Heart right ventricle (tissue), 16 donors: Measurements from ENCODE around the gene CXCL16. TPM values are rescaled to one million over a fixed set of nuclear protein-coding genes. Genes with fewer than 3 reads are reported as not detected.

Source experiments
- ATAC-seq, 8 donors: fragments of 200-7000 bp; cut with Tn5 transposase; one replicate each; pipeline ENCODE4 v1.9.1; 2020; ENCODE audit warnings: mild to moderate bottlenecking in 8 of 8, moderate library complexity in 8 of 8, moderate number of reproducible peaks in 1 of 8
- DNase-seq, 2 donors: peaks; one replicate each; pipeline ENCODE4 v3.0.0-alpha.2; 2020
- H3K27ac ChIP-seq, 10 donors: fragments of 200-600 bp; sonication (generic) in 2 of 10; one replicate each; pipeline versions ENCODE4 v1.5.0 to v1.8.0; 2020 to 2022; ENCODE audit warnings: mild to moderate bottlenecking in 3 of 10
- H3K27me3 ChIP-seq, 7 donors: fragments of 200-600 bp; one replicate each; pipeline ENCODE4 v1.8.0; 2021 to 2022; ENCODE audit warnings: mild to moderate bottlenecking in 2 of 7
- H3K36me3 ChIP-seq, 9 donors: fragments of 200-600 bp; sonication (generic) in 1 of 9; one replicate each; pipeline versions ENCODE4 v1.5.0 to v1.8.0; 2020 to 2022; ENCODE audit warnings: mild to moderate bottlenecking in 2 of 9
- H3K4me1 ChIP-seq, 9 donors: fragments of 200-600 bp; sonication (generic) in 1 of 9; one replicate each; pipeline versions ENCODE4 v1.5.0 to v1.8.0; 2020 to 2022; ENCODE audit warnings: mild to moderate bottlenecking in 4 of 9
- H3K4me3 ChIP-seq, 10 donors: fragments of 200-600 bp; sonication (generic) in 2 of 10; one replicate each; pipeline versions ENCODE4 v1.5.0 to v1.8.0; 2020 to 2022; ENCODE audit warnings: mild to moderate bottlenecking in 7 of 10, moderate library complexity in 2 of 10
- H3K9me3 ChIP-seq, 11 donors: fragments of 200-600 bp in 10 of 11; sonication (generic) in 2 of 11; one replicate each; pipeline versions ENCODE4 v1.5.0 to v1.8.0; 2013 to 2022; ENCODE audit warnings: mild to moderate bottlenecking in 2 of 11, control low read depth in 1 of 11, moderate library complexity in 1 of 11
- CTCF ChIP-seq, 9 donors: fragments of 200-600 bp; sonication (generic) in 2 of 9; IDR thresholded peaks; one replicate each; pipeline versions ENCODE4 v1.5.0 to v1.8.0; 2021 to 2022; ENCODE audit warnings: antibody characterized with exemption in 9 of 9, mild to moderate bottlenecking in 5 of 9, moderate library complexity in 1 of 9
- WGBS, 2 donors: extraction: QIAGEN DNeasy Blood & Tissue Kit; methylation state at CpG; one replicate each; pipeline ENCODE4 v1.1.7; 2013; ENCODE audit warnings: inconsistent platforms in 1 of 2; 5-methylcytosine and 5-hydroxymethylcytosine counted together
- intact Hi-C, 10 donors: fragments of 100-400 bp; cut with DNase I; formaldehyde crosslinking; loops; one replicate each; pipeline versions ENCODE4 v1.11.1 to v1.14.2; 2022
- polyA plus RNA-seq, 2 donors: library from polyadenylated mRNA; stranded (reverse); fragments of 200-250 nt; gene quantifications; one replicate each; pipeline ENCODE4 v1.2.3, GENCODE V29; 2013
- total RNA-seq, 10 donors: library from RNA; stranded (reverse); fragmentation: NEBNext Ultra II Directional in 3 of 10; extraction: Animal tissue kit (Norgen Biotek cat#: 25700) in 3 of 10; gene quantifications; one replicate each; pipeline versions ENCODE4 v1.2.1 to v1.2.4, GENCODE V29; 2021 to 2023
- donor health status: Arrhythmogenic right ventricular cardiomyopathy.
- donor health status: ischemic (EF 13 %, LVEDD 7.1; RV severe dilation, severe dysfunction).
- donor health status: healthy with polysubstance abuse.
- donor health status: DM: no; HTN: yes; CAD: no.
- donor health status: DM: no; HTN: no; CAD: no.
- donor health status: ischemic (EF 25% LVEDD 6.9; RV normal size, moderate dysfunction).
- donor health status: ischemic (EF 25% LVEDD 5.7; RV mildly dilated, moderate dysfunction).
- donor health status: healthy.
- donor health status: DM: yes; HTN: yes; CAD: no.
- donor health status: Ischemic cardiomyopathy.
- donor health status: ischemic (EF 35%, LVEDD 5.7; RV mildly dilated, moderate dysfunction).
- donor health status: nonischemic (EF 11% LVEDD 7.7; RV severe dilation, severe dysfunction).
- donor health status: DM: yes; HTN: yes; CAD: no.
- donor health status: PGD.
- donor health status: ischemic (EF 29% LVEDD 5.4; RV normal size, mild dysfunction).
- donor health status: nonischemic (EF 23%, LVEDD 6.1; RV moderate dilation, normal function).

Gene CXCL16
- total and polyA plus RNA-seq, 12 donors: 1.5 to 29.6 (median 3.7) TPM

- peak overlapping the region in 5 of 10 donors; percentile 19 to 91 (median 28) for H3K27ac ChIP-seq
- ATAC-seq (no peak), DNase-seq (no peak)
- peaks cover 2 to 27% (median 14%) of the 10 kb centered on the region in 9 donors for H3K4me1 ChIP-seq
- intact Hi-C loops: no loop called here
- TF ChIP-seq CTCF (IDR thresholded peaks at IDR 0.05): no peak
- H3K9me3 ChIP-seq: no peaks in the 10 kb centered on the region
- peaks cover 0 to 12% (median 0%) of the 10 kb centered on the region in 9 donors for H3K36me3 ChIP-seq
- H3K27me3 ChIP-seq: no peaks in the 10 kb centered on the region
- no peak overlapping the region for H3K4me3 ChIP-seq
- 81 to 88% methylated on average over 8 to 9 of the region's 9 CpGs for WGBS, 2 donors
These were observed 13.9 kb downstream of the CXCL16 start for GRCh38 chr17:4725646-4726310.

GRCh38 chr17:4724650-4725049 lies 15.1 kb downstream of the CXCL16 start:
- ATAC-seq: no peak
- Histone ChIP-seq H3K4me3 (no peak overlapping the region), H3K9me3 (no peaks in the 10 kb centered on the region), H3K27me3 (no peaks in the 10 kb centered on the region), H3K27ac (peak overlapping the region in 2 of 10 donors; percentile 55 to 91), H3K36me3 (peaks cover 0 to 23% (median 0%) of the 10 kb centered on the region in 9 donors), H3K4me1 (peaks cover 0 to 22% (median 9%) of the 10 kb centered on the region in 9 donors)
- no peak for DNase-seq
- intact Hi-C loops: no loop called here
- 83 to 85% methylated on average over 5 of the region's 5 CpGs for WGBS, 2 donors
- TF ChIP-seq CTCF (IDR thresholded peaks at IDR 0.05): no peak

GRCh38 chr17:4722678-4723240 lies 17.0 kb downstream of the CXCL16 start:
- peaks cover 0 to 26% (median 9%) of the 10 kb centered on the region in 9 donors for H3K4me1 ChIP-seq
- H3K36me3 ChIP-seq: peaks cover 0 to 42% (median 0%) of the 10 kb centered on the region in 9 donors
- TF ChIP-seq CTCF (IDR thresholded peaks at IDR 0.05): no peak
- no peaks in the 10 kb centered on the region for H3K27me3 ChIP-seq
- intact Hi-C loops: no loop called here
- no peak overlapping the region for H3K4me3 ChIP-seq
- ATAC-seq (no peak), DNase-seq (no peak)
- peak overlapping the region in 1 of 10 donors; percentile 14 for H3K27ac ChIP-seq
- H3K9me3 ChIP-seq: no peaks in the 10 kb centered on the region
- 88 to 91% methylated on average over 16 of the region's 16 CpGs for WGBS, 2 donors

GRCh38 chr17:4721203-4722135 lies 18.3 kb downstream of the CXCL16 start:
- DNase-seq (no peak), ATAC-seq (peak; percentile 39 to 85 (median 56))
- WGBS, 2 donors: 52 to 70% methylated on average over 20 of the region's 20 CpGs
- H3K27me3 ChIP-seq: no peaks in the 10 kb centered on the region
- H3K36me3 ChIP-seq: peaks cover 0 to 55% (median 0%) of the 10 kb centered on the region in 9 donors
- TF ChIP-seq CTCF (IDR thresholded peaks at IDR 0.05): no peak
- no peaks in the 10 kb centered on the region for H3K9me3 ChIP-seq
- H3K4me3 ChIP-seq: no peak overlapping the region
- H3K4me1 ChIP-seq: peaks cover 0 to 26% (median 9%) of the 10 kb centered on the region in 9 donors
- intact Hi-C loops: no loop called here
- peak overlapping the region in 7 of 10 donors; percentile 15 to 68 (median 47) for H3K27ac ChIP-seq
